HUDEP-2 (cell line): ENCODE measurements around the gene OLFML2A.

ENCODE experiments used
- DNase-seq, 76 experiments: peaks; one replicate each; lab custom pipeline; 2025; ENCODE audit not compliant: unreplicated experiment in 76 of 76; lab: John Stamatoyannopoulos, UW

OLFML2A gene

GRCh38 chr9:124793015-124793541 lies 16.1 kb downstream of the OLFML2A start:
- no peak for DNase-seq

GRCh38 chr9:124794902-124795491 lies 18.1 kb downstream of the OLFML2A start:
- DNase-seq: no peak

GRCh38 chr9:124795881-124796431 lies 19.0 kb downstream of the OLFML2A start:
- no peak for DNase-seq

- no peak for DNase-seq
These were observed 20.6 kb downstream of the OLFML2A start for GRCh38 chr9:124797343-124798103.

- DNase-seq: no peak
These were observed 22.5 kb downstream of the OLFML2A start for GRCh38 chr9:124799274-124800006.

GRCh38 chr9:124800306-124801259 lies 23.6 kb downstream of the OLFML2A start:
- DNase-seq: no peak

- no peak for DNase-seq
These were observed 24.4 kb downstream of the OLFML2A start for GRCh38 chr9:124801356-124801755.

GRCh38 chr9:124802426-124802825 lies 25.5 kb downstream of the OLFML2A start:
- no peak for DNase-seq

- DNase-seq: no peak
These were observed 27.0 kb downstream of the OLFML2A start for GRCh38 chr9:124803911-124804310.

GRCh38 chr9:124805186-124805585 lies 28.3 kb downstream of the OLFML2A start:
- DNase-seq: no peak

GRCh38 chr9:124808246-124808956 lies 31.5 kb downstream of the OLFML2A start:
- DNase-seq: no peak

- no peak for DNase-seq
These were observed 32.3 kb downstream of the OLFML2A start for GRCh38 chr9:124809211-124809610.

GRCh38 chr9:124809741-124810500 lies 33.0 kb downstream of the OLFML2A start:
- no peak for DNase-seq

- no peak for DNase-seq
These were observed 33.9 kb downstream of the OLFML2A start for GRCh38 chr9:124810663-124811355.

- DNase-seq: no peak
These were observed 35.5 kb downstream of the OLFML2A start for GRCh38 chr9:124812441-124812876.

- no peak for DNase-seq
These were observed 36.1 kb downstream of the OLFML2A start for GRCh38 chr9:124813041-124813440.

GRCh38 chr9:124813501-124814163 lies 36.7 kb downstream of the OLFML2A start:
- no peak for DNase-seq

- no peak for DNase-seq
These were observed 37.2 kb downstream of the OLFML2A start for GRCh38 chr9:124814164-124814535.
